Cardiac fibroblast (primary cell): ENCODE measurements around the gene NCOA3.

Source experiments
- DNase-seq, 2 donors: peaks; one replicate each; pipeline versions ENCODE4 v3.0.0 to v3.0.0-alpha.2; 2010; ENCODE audit warnings: low read depth in 2 of 2
- H3K4me3 ChIP-seq, 2 donors: replicated peaks in 1 of 2; 1 replicate in 1 of 2; 2 replicates in 1 of 2; pipeline ENCODE4 v1.5.1; 2011; ENCODE audit warnings: low read depth in 2 of 2, low read length in 2 of 2, mild to moderate bottlenecking in 2 of 2, moderate library complexity in 1 of 2
- CTCF ChIP-seq: IDR thresholded peaks from one replicate; pipeline ENCODE4 v1.5.1; 2011; ENCODE audit warnings: low read depth, mild to moderate bottlenecking, low read length, inconsistent platforms

Gene NCOA3

DNA sequence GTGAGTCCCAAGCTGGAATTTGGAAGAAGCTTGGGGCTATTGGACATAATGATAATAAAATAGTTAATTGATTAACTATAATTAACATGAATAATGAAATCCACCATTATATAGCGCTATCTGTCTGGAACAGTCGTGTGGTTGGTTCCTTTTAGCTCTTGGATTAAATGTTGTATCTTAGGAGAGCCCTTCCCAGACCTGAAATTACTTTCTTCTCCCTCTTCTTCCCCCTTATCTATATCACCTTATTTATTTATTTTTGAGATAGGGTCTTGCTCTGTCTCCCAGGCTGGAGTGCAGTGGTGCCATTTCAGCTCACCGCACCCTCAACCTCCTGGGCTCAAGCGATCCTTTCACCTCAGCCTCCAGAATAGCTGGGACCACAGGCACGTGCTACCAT lies 64.6 kb downstream of the NCOA3 start:
- TF ChIP-seq CTCF: no peak
- DNase-seq: no peak
- H3K4me3 ChIP-seq: no peak overlapping the region

DNA sequence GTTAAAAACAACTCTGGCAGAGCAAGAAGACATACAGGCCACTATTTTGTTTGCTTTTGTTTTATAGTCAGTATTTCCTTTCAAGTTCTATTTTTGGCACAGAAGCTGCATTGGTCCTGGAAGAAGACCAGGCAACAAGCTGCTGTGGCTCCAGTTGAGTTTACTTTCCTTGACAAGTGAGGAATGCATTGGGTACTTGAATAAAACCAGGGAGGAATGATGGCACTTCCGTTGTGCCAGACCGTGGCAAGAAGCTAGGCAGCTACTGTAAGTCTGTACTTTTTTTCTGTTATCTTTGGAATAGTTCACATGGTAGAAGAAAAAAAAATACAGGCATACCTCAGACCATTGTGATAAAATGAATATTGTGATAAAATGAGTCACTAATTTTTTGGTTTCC lies 66.3 kb downstream of the NCOA3 start:
- peak; percentile 82 to 95 for DNase-seq
- no peak overlapping the region for H3K4me3 ChIP-seq
- TF ChIP-seq CTCF: no peak

DNA sequence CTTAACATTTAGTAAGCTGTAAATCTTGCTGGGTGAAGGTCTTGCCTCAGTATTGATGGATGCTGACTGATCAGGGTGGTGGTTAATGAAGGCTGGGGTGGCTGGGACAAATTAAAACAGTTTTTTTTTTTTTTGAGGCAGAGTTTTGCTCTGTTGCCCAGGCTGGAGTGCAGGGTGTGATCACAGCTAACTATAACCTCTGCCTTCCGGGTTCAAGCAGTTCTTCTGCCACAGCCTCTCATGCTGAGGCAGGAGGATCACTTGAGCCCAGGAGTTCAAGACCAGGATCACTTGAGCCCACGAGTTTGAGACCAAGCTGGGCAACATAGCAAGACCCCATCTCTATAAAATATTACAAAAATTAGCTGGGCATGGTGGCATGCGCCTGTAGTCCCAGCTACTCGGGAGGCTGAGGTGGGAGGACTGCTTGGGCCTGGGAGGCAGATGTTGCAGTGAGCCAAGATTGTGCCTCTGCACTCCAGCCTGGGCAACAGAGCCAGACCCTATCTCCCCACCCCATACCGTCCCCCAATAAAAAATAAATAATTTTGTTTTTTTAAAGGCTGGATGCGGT lies 67.2 kb downstream of the NCOA3 start:
- TF ChIP-seq CTCF: no peak
- DNase-seq: no peak
- no peak overlapping the region for H3K4me3 ChIP-seq

- DNase-seq: no peak
- TF ChIP-seq CTCF: no peak
- no peak overlapping the region for H3K4me3 ChIP-seq
Measured at GRCh38 chr20:47571426-47571825, 69.7 kb downstream of the NCOA3 start.

DNA sequence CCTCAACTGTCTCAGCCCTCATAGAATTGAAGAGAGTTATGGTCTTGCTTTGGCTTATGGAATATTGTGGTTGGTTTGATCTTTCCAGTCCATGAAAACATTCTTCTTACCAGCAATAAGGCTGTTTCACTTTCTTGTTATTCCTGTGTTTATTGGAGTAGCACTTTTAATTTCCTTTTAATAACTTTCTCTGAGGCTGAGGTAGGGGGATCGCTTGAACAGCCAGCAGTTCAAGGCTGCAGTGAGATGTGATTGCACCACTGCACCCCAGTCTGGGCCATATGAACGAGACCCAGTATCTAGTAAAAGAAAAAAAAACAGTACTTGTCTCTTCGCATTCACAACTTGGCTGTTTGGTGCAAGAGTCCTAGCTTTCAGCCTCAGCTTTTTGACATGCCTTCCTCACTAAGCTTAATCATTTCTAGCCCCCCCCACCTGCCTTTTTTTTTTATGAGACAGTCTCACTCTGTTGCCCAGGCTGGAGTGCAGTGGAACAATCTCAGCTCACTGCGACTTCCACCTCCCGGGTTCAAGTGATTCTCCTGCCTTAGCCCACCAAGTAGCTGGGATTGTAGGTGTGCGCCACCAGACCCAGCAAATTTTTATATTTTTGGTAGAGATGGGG lies 70.5 kb downstream of the NCOA3 start:
- no peak for DNase-seq
- H3K4me3 ChIP-seq: no peak overlapping the region
- no peak for TF ChIP-seq CTCF

- no peak overlapping the region for H3K4me3 ChIP-seq
- TF ChIP-seq CTCF: no peak
- no peak for DNase-seq
Measured at GRCh38 chr20:47573559-47573958, 71.9 kb downstream of the NCOA3 start.
